Smooth muscle cell of the brain vasculature (primary cell): ENCODE measurements around the gene MSX1.

Source experiments
- DNase-seq: peaks from one replicate; pipeline ENCODE4 v3.0.0-alpha.2; 2012; ENCODE audit warnings: low read depth, low spot score

Gene MSX1

GRCh38 chr4:4912155-4912554 is 52.7 kb downstream of the MSX1 start:
- DNase-seq: no peak

- no peak for DNase-seq
These were observed 53.7 kb downstream of the MSX1 start for GRCh38 chr4:4913147-4913561.
